Loucy (cell line): Measurements from ENCODE around the gene SUSD5.

Source experiments
- EZH2phosphoT487 ChIP-seq: fragments of 200-600 bp; IDR thresholded peaks from 2 replicates; pipeline ENCODE4 v1.6.1; 2018; ENCODE audit warnings: antibody characterized with exemption, mild to moderate bottlenecking, moderate library complexity, borderline replicate concordance
- TF ChIP-seq, protein P1 (sequence below): fragments of 200-600 bp; sonication (generic); conservative IDR thresholded peaks from 2 replicates; pipeline ENCODE4 v1.5.1; 2014; ENCODE audit warnings: mild to moderate bottlenecking, antibody characterized with exemption, low read length

DNA sequence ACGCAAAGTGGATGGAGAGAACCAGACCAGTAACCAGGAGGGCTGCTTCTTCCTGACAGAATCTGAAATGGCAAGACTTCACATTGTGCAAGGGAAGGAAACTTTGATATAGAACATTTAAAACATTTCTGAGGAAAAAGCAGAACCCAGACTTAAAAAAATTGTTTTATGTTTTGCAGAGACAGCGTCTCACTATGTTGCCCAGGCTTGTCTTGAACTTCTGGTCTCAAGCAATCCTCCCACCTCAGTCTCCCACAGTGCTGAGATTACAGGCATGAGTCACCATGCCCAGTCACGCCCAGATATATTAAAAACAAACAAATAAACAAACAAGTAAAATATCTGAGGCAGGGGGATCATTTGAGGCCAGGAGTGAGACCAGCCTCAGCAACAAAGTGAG is 58.6 kb downstream of the SUSD5 start:
- TF ChIP-seq, protein P1, sequence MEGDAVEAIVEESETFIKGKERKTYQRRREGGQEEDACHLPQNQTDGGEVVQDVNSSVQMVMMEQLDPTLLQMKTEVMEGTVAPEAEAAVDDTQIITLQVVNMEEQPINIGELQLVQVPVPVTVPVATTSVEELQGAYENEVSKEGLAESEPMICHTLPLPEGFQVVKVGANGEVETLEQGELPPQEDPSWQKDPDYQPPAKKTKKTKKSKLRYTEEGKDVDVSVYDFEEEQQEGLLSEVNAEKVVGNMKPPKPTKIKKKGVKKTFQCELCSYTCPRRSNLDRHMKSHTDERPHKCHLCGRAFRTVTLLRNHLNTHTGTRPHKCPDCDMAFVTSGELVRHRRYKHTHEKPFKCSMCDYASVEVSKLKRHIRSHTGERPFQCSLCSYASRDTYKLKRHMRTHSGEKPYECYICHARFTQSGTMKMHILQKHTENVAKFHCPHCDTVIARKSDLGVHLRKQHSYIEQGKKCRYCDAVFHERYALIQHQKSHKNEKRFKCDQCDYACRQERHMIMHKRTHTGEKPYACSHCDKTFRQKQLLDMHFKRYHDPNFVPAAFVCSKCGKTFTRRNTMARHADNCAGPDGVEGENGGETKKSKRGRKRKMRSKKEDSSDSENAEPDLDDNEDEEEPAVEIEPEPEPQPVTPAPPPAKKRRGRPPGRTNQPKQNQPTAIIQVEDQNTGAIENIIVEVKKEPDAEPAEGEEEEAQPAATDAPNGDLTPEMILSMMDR = no peak
- TF ChIP-seq EZH2phosphoT487 = no peak
